C4-2B (cell line): ENCODE results near the gene VPS8.

Experiments
- ZFX ChIP-seq: fragments of 450-650 bp; IDR thresholded peaks from 2 replicates; pipeline ENCODE4 v1.6.1; 2017
- TF ChIP-seq, protein P1 (sequence below): fragments of 450-650 bp; conservative IDR thresholded peaks from 2 replicates; pipeline ENCODE4 v1.5.1; 2017; ENCODE audit warnings: mild to moderate bottlenecking

DNA sequence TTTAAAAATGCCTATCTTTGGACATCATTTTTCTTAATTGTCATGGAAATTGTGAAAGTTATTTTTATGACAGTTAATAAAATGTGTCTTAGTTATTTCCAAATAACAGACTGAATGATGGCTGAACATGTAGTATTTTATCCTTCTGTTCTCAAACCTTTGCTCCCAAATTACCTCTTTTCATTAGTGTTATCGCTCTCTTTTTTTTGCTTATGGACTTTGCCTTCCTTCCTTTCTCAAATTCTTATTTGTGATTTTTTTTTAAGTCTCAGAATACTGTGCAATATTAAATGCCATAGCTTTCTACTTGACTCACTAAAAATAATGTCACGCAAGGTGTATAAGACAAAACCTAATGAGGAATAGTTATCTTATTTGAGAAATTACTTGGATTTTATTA lies 107.7 kb downstream of the VPS8 start:
- TF ChIP-seq ZFX, result no peak
- TF ChIP-seq, protein P1, sequence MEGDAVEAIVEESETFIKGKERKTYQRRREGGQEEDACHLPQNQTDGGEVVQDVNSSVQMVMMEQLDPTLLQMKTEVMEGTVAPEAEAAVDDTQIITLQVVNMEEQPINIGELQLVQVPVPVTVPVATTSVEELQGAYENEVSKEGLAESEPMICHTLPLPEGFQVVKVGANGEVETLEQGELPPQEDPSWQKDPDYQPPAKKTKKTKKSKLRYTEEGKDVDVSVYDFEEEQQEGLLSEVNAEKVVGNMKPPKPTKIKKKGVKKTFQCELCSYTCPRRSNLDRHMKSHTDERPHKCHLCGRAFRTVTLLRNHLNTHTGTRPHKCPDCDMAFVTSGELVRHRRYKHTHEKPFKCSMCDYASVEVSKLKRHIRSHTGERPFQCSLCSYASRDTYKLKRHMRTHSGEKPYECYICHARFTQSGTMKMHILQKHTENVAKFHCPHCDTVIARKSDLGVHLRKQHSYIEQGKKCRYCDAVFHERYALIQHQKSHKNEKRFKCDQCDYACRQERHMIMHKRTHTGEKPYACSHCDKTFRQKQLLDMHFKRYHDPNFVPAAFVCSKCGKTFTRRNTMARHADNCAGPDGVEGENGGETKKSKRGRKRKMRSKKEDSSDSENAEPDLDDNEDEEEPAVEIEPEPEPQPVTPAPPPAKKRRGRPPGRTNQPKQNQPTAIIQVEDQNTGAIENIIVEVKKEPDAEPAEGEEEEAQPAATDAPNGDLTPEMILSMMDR, result no peak
